GM12801 (cell line): ENCODE measurements around the gene UTS2R.

Experiments
- TF ChIP-seq, protein P1 (sequence below): IDR thresholded peaks from one replicate; pipeline ENCODE4 v1.5.1; 2011; ENCODE audit warnings: control low read depth; ENCODE audit not compliant: insufficient read length; ENCODE audit errors: extremely low read depth

The UTS2R gene

GRCh38 chr17:82373731-82374625, 2.4 kb downstream of the UTS2R start:
- TF ChIP-seq, protein P1, sequence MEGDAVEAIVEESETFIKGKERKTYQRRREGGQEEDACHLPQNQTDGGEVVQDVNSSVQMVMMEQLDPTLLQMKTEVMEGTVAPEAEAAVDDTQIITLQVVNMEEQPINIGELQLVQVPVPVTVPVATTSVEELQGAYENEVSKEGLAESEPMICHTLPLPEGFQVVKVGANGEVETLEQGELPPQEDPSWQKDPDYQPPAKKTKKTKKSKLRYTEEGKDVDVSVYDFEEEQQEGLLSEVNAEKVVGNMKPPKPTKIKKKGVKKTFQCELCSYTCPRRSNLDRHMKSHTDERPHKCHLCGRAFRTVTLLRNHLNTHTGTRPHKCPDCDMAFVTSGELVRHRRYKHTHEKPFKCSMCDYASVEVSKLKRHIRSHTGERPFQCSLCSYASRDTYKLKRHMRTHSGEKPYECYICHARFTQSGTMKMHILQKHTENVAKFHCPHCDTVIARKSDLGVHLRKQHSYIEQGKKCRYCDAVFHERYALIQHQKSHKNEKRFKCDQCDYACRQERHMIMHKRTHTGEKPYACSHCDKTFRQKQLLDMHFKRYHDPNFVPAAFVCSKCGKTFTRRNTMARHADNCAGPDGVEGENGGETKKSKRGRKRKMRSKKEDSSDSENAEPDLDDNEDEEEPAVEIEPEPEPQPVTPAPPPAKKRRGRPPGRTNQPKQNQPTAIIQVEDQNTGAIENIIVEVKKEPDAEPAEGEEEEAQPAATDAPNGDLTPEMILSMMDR, result no peak

DNA sequence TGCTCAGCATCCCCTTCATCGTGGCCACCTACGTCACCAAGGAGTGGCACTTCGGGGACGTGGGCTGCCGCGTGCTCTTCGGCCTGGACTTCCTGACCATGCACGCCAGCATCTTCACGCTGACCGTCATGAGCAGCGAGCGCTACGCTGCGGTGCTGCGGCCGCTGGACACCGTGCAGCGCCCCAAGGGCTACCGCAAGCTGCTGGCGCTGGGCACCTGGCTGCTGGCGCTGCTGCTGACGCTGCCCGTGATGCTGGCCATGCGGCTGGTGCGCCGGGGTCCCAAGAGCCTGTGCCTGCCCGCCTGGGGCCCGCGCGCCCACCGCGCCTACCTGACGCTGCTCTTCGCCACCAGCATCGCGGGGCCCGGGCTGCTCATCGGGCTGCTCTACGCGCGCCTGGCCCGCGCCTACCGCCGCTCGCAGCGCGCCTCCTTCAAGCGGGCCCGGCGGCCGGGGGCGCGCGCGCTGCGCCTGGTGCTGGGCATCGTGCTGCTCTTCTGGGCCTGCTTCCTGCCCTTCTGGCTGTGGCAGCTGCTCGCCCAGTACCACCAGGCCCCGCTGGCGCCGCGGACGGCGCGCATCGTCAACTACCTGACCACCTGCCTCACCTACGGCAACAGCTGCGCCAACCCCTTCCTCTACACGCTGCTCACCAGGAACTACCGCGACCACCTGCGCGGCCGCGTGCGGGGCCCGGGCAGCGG, 3.2 kb downstream of the UTS2R start:
- TF ChIP-seq, protein P1, result no peak

DNA sequence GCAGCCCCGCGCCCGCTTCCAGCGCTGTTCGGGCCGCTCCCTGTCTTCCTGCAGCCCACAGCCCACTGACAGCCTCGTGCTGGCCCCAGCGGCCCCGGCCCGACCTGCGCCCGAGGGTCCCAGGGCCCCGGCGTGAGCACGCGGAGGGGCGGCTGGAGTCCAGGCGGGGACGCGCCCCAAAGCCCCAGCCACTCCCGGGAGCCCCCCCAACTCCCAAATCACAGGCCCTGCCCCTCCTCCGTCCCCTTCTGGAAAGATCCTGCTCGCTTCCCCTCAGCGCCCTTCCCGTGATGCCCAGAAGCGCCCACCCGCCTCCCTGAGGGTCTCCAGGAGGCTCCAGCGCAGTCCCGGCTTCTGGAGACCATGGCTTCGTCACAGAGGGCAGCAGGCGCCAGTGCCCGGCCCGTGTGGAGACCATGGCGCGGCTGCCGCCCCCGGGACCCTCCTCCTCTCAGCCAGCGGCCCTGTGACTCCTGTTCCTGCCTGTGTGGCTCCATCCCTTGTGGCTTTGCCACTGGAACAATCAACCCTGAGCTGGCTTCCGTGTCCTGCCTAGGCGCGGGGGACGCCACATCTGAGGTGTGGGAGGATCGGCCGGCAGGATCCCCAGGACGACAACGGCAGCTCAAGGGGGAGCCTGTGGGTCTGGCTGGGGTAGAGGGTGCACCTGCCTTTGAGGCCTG, 3.9 kb downstream of the UTS2R start:
- TF ChIP-seq, protein P1, result no peak

GRCh38 chr17:82376042-82376730, 4.6 kb downstream of the UTS2R start:
- TF ChIP-seq, protein P1, result no peak

DNA sequence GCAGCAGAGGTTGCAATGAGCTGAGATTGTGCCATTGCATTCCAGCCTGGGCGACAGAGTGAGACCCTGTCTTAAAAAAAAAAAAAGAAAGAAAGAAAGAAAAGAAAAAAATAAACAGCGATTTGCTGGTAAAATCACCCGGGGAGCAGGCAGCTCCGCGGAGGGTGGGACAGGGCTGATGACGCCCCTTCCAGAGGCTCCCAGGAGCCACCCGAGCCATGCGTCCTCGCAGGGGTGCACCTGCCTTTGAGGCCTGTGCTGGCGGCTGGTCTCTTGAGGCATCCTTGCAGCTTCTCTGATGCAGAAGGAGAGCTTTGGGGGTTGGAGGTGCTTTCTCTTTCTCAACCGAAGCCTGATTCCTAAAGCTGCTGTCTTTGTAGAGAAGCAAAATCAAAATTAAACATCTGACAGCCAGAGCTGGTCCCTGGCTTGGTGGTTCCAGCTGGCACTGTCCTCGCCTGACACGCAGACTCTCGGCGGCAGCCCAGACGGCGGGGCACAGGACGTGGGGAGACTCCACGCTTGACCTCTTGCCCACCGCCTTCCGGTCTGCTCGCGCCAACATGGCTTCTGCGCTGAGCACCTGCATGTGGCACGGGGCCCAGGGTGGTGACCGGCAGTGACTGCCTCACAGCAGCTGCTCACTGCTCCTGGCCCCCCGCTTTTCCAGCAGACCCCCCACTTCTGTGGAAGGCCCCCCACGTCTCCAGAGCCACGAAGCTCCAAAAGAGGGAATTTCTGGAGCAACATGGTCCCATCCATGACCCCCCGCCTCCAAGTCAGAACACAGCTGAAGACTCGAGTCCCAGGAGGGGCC, 6.6 kb downstream of the UTS2R start:
- TF ChIP-seq, protein P1, result no peak

- TF ChIP-seq, protein P1, result no peak
Measured at GRCh38 chr17:82378741-82379021, 7.1 kb downstream of the UTS2R start.
